Measurements from ENCODE around the gene CD40.
"Not testable (repeated sequence)": the region's sequence is repeated elsewhere in the genome, so short reads cannot be mapped to it uniquely, and the experiment has no call there.

Gene CD40

GRCh38 chr20:46099491-46100287, 18.4 kb upstream of the CD40 start:
- DNase-seq = no peak

- DNase-seq = not testable (repeated sequence)
These were observed 17.7 kb upstream of the CD40 start for GRCh38 chr20:46100444-46100843.

- no peak for DNase-seq
These were observed 17.1 kb upstream of the CD40 start for GRCh38 chr20:46100988-46101387.

GRCh38 chr20:46101957-46102356, 16.2 kb upstream of the CD40 start:
- DNase-seq = no peak

- DNase-seq = no peak
These were observed 15.2 kb upstream of the CD40 start for GRCh38 chr20:46102940-46103339.

GRCh38 chr20:46104262-46104661, 13.9 kb upstream of the CD40 start:
- DNase-seq = no peak

GRCh38 chr20:46107061-46107460, 11.1 kb upstream of the CD40 start:
- no peak for DNase-seq

GRCh38 chr20:46108435-46108841, 9.7 kb upstream of the CD40 start:
- no peak for DNase-seq

GRCh38 chr20:46108976-46109375, 9.1 kb upstream of the CD40 start:
- no peak for DNase-seq

- DNase-seq = no peak
These were observed 6.9 kb upstream of the CD40 start for GRCh38 chr20:46111028-46111835.

GRCh38 chr20:46111836-46112212, 6.3 kb upstream of the CD40 start:
- DNase-seq = no peak

GRCh38 chr20:46112430-46113112, 5.5 kb upstream of the CD40 start:
- no peak for DNase-seq

GRCh38 chr20:46113113-46113470, 5.0 kb upstream of the CD40 start:
- DNase-seq = no peak

GRCh38 chr20:46114449-46114848, 3.7 kb upstream of the CD40 start:
- no peak for DNase-seq

GRCh38 chr20:46118481-46119020, 437 bp downstream of the CD40 start:
- no peak for DNase-seq

GRCh38 chr20:46119028-46119546, 973 bp downstream of the CD40 start:
- DNase-seq = no peak

- no peak for DNase-seq
These were observed 1.4 kb downstream of the CD40 start for GRCh38 chr20:46119547-46119946.

GRCh38 chr20:46120136-46120535, 2.0 kb downstream of the CD40 start:
- no peak for DNase-seq

- no peak for DNase-seq
These were observed 3.2 kb downstream of the CD40 start for GRCh38 chr20:46121184-46121930.

GRCh38 chr20:46122071-46122470, 4.0 kb downstream of the CD40 start:
- DNase-seq = no peak

- DNase-seq = no peak
These were observed 4.7 kb downstream of the CD40 start for GRCh38 chr20:46122516-46123481.
